Measurements from ENCODE around the gene SLC44A1.
"Not testable (repeated sequence)": the region's sequence is repeated elsewhere in the genome, so short reads cannot be mapped to it uniquely, and the experiment has no call there.

Gene SLC44A1

GRCh38 chr9:105243015-105243686 lies 1.3 kb upstream of the SLC44A1 start:
- no peak for DNase-seq

- no peak for DNase-seq
Observed at GRCh38 chr9:105244734-105245028, 230 bp downstream of the SLC44A1 start.

- DNase-seq, result peak; percentile 64
Observed at GRCh38 chr9:105245029-105245890, 809 bp downstream of the SLC44A1 start.

- no peak for DNase-seq
Observed at GRCh38 chr9:105245891-105246161, 1.4 kb downstream of the SLC44A1 start.

GRCh38 chr9:105246656-105247173 lies 2.3 kb downstream of the SLC44A1 start:
- DNase-seq, result no peak

- no peak for DNase-seq
Observed at GRCh38 chr9:105248691-105249090, 4.2 kb downstream of the SLC44A1 start.

GRCh38 chr9:105251133-105251532 lies 6.7 kb downstream of the SLC44A1 start:
- DNase-seq, result no peak

GRCh38 chr9:105251733-105252404 lies 7.4 kb downstream of the SLC44A1 start:
- no peak for DNase-seq

GRCh38 chr9:105252405-105252756 lies 7.9 kb downstream of the SLC44A1 start:
- no peak for DNase-seq

- DNase-seq, result no peak
Observed at GRCh38 chr9:105254226-105254625, 9.8 kb downstream of the SLC44A1 start.

- no peak for DNase-seq
Observed at GRCh38 chr9:105255421-105255820, 11.0 kb downstream of the SLC44A1 start.

GRCh38 chr9:105256569-105256968 lies 12.1 kb downstream of the SLC44A1 start:
- DNase-seq, result not testable (repeated sequence)

- no peak for DNase-seq
Observed at GRCh38 chr9:105257809-105258208, 13.4 kb downstream of the SLC44A1 start.

GRCh38 chr9:105258225-105258737 lies 13.8 kb downstream of the SLC44A1 start:
- no peak for DNase-seq

- DNase-seq, result no peak
Observed at GRCh38 chr9:105259274-105259673, 14.8 kb downstream of the SLC44A1 start.

- DNase-seq, result no peak
Observed at GRCh38 chr9:105259731-105260612, 15.5 kb downstream of the SLC44A1 start.

- DNase-seq, result no peak
Observed at GRCh38 chr9:105262497-105262896, 18.0 kb downstream of the SLC44A1 start.

GRCh38 chr9:105264380-105264779 lies 19.9 kb downstream of the SLC44A1 start:
- no peak for DNase-seq

GRCh38 chr9:105268254-105268653 lies 23.8 kb downstream of the SLC44A1 start:
- not testable (repeated sequence) for DNase-seq

GRCh38 chr9:105269593-105269992 lies 25.1 kb downstream of the SLC44A1 start:
- DNase-seq, result no peak

- no peak for DNase-seq
Observed at GRCh38 chr9:105270711-105271110, 26.3 kb downstream of the SLC44A1 start.

GRCh38 chr9:105273731-105274130 lies 29.3 kb downstream of the SLC44A1 start:
- DNase-seq, result no peak

GRCh38 chr9:105275111-105275510 lies 30.7 kb downstream of the SLC44A1 start:
- DNase-seq, result no peak

Data from NCI-H1105 (cell line).